ENCODE results near the gene RAPGEF3. TPM values are rescaled to one million over a fixed set of nuclear protein-coding genes. Genes with fewer than 3 reads are reported as not detected.

RAPGEF3 gene, protein sequence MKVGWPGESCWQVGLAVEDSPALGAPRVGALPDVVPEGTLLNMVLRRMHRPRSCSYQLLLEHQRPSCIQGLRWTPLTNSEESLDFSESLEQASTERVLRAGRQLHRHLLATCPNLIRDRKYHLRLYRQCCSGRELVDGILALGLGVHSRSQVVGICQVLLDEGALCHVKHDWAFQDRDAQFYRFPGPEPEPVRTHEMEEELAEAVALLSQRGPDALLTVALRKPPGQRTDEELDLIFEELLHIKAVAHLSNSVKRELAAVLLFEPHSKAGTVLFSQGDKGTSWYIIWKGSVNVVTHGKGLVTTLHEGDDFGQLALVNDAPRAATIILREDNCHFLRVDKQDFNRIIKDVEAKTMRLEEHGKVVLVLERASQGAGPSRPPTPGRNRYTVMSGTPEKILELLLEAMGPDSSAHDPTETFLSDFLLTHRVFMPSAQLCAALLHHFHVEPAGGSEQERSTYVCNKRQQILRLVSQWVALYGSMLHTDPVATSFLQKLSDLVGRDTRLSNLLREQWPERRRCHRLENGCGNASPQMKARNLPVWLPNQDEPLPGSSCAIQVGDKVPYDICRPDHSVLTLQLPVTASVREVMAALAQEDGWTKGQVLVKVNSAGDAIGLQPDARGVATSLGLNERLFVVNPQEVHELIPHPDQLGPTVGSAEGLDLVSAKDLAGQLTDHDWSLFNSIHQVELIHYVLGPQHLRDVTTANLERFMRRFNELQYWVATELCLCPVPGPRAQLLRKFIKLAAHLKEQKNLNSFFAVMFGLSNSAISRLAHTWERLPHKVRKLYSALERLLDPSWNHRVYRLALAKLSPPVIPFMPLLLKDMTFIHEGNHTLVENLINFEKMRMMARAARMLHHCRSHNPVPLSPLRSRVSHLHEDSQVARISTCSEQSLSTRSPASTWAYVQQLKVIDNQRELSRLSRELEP
- total RNA-seq (179 TPM), polyA plus RNA-seq (ENCODE audit: insufficient read depth, low read depth, low replicate concordance) (84.3 TPM)
- long read RNA-seq, donor 1, partial matches to known transcripts = 0 of 3 reads
- long read RNA-seq, donor 1, other reads (novel, unspliced or antisense) = 0 of 3 reads
- long read RNA-seq, donor 2, full-length matches to known transcripts = 4 of 24 reads
- long read RNA-seq, donor 2, partial matches to known transcripts = 20 of 24 reads
- long read RNA-seq, donor 2, other reads (novel, unspliced or antisense) = 0 of 24 reads
- long read RNA-seq, donor 3, full-length matches to known transcripts = 4 of 70 reads
- long read RNA-seq, donor 3, partial matches to known transcripts = 66 of 70 reads
- long read RNA-seq, donor 3, other reads (novel, unspliced or antisense) = 0 of 70 reads
- long read RNA-seq, donor 4, full-length matches to known transcripts = 5 of 5 reads
- long read RNA-seq, donor 4, partial matches to known transcripts = 0 of 5 reads
- long read RNA-seq, donor 4, other reads (novel, unspliced or antisense) = 0 of 5 reads
- long read RNA-seq, donor 5 = 0 reads
- long read RNA-seq, donor 6, partial matches to known transcripts = 5 of 13 reads
- long read RNA-seq, donor 6, other reads (novel, unspliced or antisense) = 8 of 13 reads
- long read RNA-seq, donor 7, full-length matches to known transcripts = 28 of 89 reads
- long read RNA-seq, donor 7, partial matches to known transcripts = 26 of 89 reads
- long read RNA-seq, donor 7, other reads (novel, unspliced or antisense) = 35 of 89 reads
- long read RNA-seq, donor 8, partial matches to known transcripts = 0 of 1 reads
- long read RNA-seq, donor 8, other reads (novel, unspliced or antisense) = 0 of 1 reads
- long read RNA-seq, donor 9 = 0 reads
- long read RNA-seq, donor 10, full-length matches to known transcripts = 1 of 98 reads
- long read RNA-seq, donor 10, partial matches to known transcripts = 97 of 98 reads
- long read RNA-seq, donor 10, other reads (novel, unspliced or antisense) = 0 of 98 reads

DNA sequence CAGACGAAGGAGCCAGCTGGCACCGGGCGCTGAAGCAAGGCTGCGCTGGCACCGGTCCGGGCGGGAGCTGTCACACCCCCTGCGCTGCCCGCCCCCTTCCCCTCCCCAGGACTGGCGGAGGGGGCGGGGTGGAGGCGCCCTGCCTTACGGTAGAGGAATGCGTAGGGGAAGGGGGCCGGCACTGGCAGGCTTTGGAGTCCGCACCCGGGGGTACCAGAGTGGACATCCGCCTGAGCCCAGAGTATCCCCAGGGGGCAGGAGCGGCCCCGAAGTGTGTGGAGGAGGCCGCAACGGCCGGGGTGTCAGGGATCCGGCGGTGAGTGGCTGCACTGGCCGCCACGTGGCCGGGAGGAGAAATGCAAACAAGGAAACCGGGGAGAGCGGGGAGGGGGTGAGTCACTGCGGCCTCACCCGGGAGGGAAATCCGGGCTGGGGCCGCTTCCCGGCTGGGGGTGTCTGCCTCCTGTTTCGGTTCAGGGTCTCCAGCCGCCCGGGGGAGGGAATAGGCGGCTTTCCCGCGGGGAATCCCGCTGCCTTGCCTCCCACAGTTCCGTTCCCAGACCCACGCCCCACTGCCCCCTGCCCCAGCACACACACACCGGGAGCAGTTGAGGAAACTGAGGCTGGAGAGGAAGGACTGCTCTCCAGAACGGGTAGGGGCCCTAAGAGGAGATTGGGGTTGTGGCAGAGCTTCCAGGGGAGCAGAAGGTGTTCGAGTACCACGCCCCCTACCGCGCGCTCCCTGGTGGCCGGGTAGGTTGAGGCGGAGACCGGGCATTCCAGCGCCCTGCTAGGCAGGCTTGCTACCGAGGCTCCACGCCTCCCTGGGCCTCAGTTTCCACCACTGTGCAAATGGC, at the start of gene RAPGEF3:
Gene RAPGEF3, minus strand, starts transcription at position 47 of the 857 bp plus-strand sequence. CDS start 324 bp downstream, outside the sequence.
- peaks cover 0 to 7% (median 2%) of the 10 kb centered on the region in 3 donors for H3K36me3 ChIP-seq (ENCODE audit: control insufficient read depth in 2 of 3, insufficient read depth in 3 of 3, low read length in 3 of 3)

GRCh38 chr12:47808050-47808449, 49.4 kb upstream of the RAPGEF3 start:
- TF ChIP-seq, protein P1, sequence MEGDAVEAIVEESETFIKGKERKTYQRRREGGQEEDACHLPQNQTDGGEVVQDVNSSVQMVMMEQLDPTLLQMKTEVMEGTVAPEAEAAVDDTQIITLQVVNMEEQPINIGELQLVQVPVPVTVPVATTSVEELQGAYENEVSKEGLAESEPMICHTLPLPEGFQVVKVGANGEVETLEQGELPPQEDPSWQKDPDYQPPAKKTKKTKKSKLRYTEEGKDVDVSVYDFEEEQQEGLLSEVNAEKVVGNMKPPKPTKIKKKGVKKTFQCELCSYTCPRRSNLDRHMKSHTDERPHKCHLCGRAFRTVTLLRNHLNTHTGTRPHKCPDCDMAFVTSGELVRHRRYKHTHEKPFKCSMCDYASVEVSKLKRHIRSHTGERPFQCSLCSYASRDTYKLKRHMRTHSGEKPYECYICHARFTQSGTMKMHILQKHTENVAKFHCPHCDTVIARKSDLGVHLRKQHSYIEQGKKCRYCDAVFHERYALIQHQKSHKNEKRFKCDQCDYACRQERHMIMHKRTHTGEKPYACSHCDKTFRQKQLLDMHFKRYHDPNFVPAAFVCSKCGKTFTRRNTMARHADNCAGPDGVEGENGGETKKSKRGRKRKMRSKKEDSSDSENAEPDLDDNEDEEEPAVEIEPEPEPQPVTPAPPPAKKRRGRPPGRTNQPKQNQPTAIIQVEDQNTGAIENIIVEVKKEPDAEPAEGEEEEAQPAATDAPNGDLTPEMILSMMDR (IDR thresholded peaks at IDR 0.05; ENCODE audit: borderline replicate concordance, extremely low read depth, insufficient read depth) = no peak
- no peak overlapping the region for H3K4me3 ChIP-seq (ENCODE audit: low read length in 3 of 3)
- no peaks in the 10 kb centered on the region for H3K36me3 ChIP-seq (ENCODE audit: control insufficient read depth in 2 of 3, insufficient read depth in 3 of 3, low read length in 3 of 3)
- FAIRE-seq = no peak
- DNase-seq = peak in 2 of 5 donors; percentile 68 to 87
- H3K9ac ChIP-seq (ENCODE audit: low read length in 3 of 3) = peak overlapping the region in 1 of 3 donors; percentile 22
- intact Hi-C loops (cut with DNase I) = no loop called here
- H3K27me3 ChIP-seq (ENCODE audit: control insufficient read depth, insufficient read depth, low read length) = no peaks in the 10 kb centered on the region
- no peaks in the 10 kb centered on the region for H3K9me3 ChIP-seq (ENCODE audit: control insufficient read depth in 2 of 3, insufficient read depth in 1 of 3, low read length in 3 of 3)
- peak overlapping the region; percentile 45 to 71 for H3K27ac ChIP-seq (ENCODE audit: low read depth in 2 of 2, low read length in 2 of 2)
- peaks cover 7 to 63% (median 43%) of the 10 kb centered on the region in 3 donors for H3K4me1 ChIP-seq (ENCODE audit: control insufficient read depth in 2 of 3, insufficient read depth in 2 of 3, low read depth in 1 of 3, low read length in 3 of 3)

More for the DNA sequence above, at the start of gene RAPGEF3:
- TF ChIP-seq, protein P1 (IDR thresholded peaks at IDR 0.05; ENCODE audit: borderline replicate concordance, extremely low read depth, insufficient read depth) = peak; percentile 19
- Histone ChIP-seq H3K9me3 (ENCODE audit: control insufficient read depth in 2 of 3, insufficient read depth in 1 of 3, low read length in 3 of 3) (no peaks in the 10 kb centered on the region), H3K27ac (ENCODE audit: low read depth in 2 of 2, low read length in 2 of 2) (peak within 1 kb of the TSS; percentile 81 to 92), H3K4me3 (ENCODE audit: low read length in 3 of 3) (peak within 1 kb of the TSS; percentile 53 to 73 (median 54)), H3K4me1 (ENCODE audit: control insufficient read depth in 2 of 3, insufficient read depth in 2 of 3, low read depth in 1 of 3, low read length in 3 of 3) (peaks cover 8 to 55% (median 52%) of the 10 kb centered on the region in 3 donors), H3K27me3 (ENCODE audit: control insufficient read depth, insufficient read depth, low read length) (no peaks in the 10 kb centered on the region), H3K9ac (ENCODE audit: low read length in 3 of 3) (peak within 1 kb of the TSS; percentile 13 to 76 (median 66))
- no peak for FAIRE-seq
- DNase-seq = peak; percentile 81 to 96 (median 88)
- intact Hi-C loops (cut with DNase I) = no loop called here

Measured in kidney (tissue), 22 donors.